22Rv1 (cell line): ENCODE results near the gene KCNT1.

Experiments used
- H3K27ac ChIP-seq: fragments of 450-650 bp; 2 replicates; pipeline ENCODE4 v1.5.1; 2017
- CTCF ChIP-seq: fragments of 450-650 bp; IDR thresholded peaks from 2 replicates; pipeline ENCODE4 v1.5.1; 2017; ENCODE audit warnings: mild to moderate bottlenecking
- ZFX ChIP-seq: fragments of 450-650 bp; IDR thresholded peaks from 2 replicates; pipeline ENCODE4 v1.6.1; 2017; ENCODE audit warnings: antibody characterized with exemption, borderline replicate concordance

The KCNT1 gene

GRCh38 chr9:135833864-135834263, 131.9 kb downstream of the KCNT1 start:
- TF ChIP-seq CTCF (no peak), ZFX (no peak)
- H3K27ac ChIP-seq, result no peak overlapping the region

DNA sequence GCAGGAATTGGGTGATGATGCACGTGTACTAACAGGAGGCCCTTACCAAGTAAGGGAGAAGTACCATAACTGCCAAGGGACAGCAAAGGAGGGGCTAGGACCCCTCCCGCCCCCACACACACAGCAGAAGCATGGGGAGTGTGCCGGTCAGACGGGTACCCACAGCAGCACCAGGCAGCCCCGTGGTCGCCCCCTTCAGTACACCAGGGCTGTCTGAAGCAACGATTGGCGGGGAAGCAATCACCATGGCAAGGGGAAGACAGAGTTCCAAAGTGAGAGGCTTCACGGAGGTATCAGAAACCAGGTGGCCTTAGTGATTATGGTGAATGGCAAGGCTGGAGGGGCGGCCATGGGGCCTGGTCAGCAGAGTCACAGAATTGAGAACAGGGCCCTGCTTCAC, 133.1 kb downstream of the KCNT1 start:
- TF ChIP-seq ZFX (no peak), CTCF (no peak)
- no peak overlapping the region for H3K27ac ChIP-seq

GRCh38 chr9:135839516-135839915, 137.5 kb downstream of the KCNT1 start:
- TF ChIP-seq CTCF (no peak), ZFX (no peak)
- no peak overlapping the region for H3K27ac ChIP-seq

DNA sequence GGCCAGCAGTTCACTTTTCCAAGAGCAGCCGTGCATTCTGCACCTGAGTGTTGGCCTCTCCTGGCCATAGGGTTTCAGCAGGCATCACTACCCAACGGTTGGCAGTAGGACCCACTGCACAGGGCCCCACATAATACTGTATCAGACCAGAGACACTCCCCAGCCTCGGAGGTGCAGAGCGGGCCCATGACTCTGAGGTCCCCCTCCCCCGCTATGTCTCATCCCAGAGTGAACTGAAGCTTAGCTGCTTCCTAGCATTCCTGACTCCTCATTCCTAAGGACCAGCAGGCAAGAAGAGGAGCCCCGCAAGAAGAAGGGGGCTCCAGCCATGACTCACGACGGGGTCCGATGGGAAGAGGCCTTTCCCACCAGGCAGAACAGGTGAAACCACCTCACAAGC, 138.1 kb downstream of the KCNT1 start:
- TF ChIP-seq ZFX (no peak), CTCF (no peak)
- H3K27ac ChIP-seq, result no peak overlapping the region

- H3K27ac ChIP-seq, result no peak overlapping the region
- TF ChIP-seq CTCF, result no peak
- TF ChIP-seq ZFX, result no peak
Measured at GRCh38 chr9:135840539-135840938, 138.6 kb downstream of the KCNT1 start.
